Measurements from ENCODE around the gene AFF3.

DNA sequence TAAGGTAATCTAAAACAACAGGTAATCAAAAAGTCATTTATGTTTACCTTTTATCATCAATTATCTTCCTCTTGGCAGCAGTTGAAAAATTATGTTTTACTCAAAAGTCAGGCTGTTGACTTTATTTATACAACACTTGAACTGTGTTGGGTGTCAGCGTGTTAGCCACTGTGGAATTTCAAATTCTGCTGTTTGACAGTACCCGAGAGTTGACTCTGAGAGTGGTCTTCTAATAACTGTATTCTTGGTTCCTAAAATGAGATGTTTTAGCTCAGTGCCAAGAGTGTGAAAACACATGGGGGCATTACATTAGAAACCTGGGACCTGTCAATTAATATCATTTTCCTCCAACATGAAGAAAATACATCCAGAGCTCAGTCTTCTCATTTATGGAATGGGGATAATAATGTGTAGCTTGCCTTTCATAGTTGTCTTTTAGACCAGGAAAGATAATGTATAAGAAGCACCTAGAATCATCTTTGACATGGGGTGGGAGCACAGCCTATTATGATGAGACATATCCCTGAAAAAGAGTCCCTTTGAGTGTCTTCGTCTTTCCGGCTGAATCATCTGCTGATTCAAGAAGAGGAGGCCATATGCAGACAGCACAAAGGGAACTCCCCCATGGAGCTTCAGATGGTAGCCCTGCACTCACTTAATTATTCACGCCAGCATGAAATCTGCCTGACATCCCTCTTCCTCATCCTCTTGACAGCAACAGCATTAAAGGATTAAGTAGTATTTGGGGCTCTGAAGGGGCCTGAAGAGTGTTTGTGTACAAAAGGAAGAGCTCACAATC lies 89.1 kb downstream of the AFF3 start:
- TF ChIP-seq, protein P1, sequence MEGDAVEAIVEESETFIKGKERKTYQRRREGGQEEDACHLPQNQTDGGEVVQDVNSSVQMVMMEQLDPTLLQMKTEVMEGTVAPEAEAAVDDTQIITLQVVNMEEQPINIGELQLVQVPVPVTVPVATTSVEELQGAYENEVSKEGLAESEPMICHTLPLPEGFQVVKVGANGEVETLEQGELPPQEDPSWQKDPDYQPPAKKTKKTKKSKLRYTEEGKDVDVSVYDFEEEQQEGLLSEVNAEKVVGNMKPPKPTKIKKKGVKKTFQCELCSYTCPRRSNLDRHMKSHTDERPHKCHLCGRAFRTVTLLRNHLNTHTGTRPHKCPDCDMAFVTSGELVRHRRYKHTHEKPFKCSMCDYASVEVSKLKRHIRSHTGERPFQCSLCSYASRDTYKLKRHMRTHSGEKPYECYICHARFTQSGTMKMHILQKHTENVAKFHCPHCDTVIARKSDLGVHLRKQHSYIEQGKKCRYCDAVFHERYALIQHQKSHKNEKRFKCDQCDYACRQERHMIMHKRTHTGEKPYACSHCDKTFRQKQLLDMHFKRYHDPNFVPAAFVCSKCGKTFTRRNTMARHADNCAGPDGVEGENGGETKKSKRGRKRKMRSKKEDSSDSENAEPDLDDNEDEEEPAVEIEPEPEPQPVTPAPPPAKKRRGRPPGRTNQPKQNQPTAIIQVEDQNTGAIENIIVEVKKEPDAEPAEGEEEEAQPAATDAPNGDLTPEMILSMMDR (IDR thresholded peaks at IDR 0.05; ENCODE audit: poor library complexity) = no peak
- TF ChIP-seq EZH2 (IDR thresholded peaks at IDR 0.05; ENCODE audit: borderline replicate concordance) (no peak), EZH2phosphoT487 (IDR thresholded peaks at IDR 0.05; ENCODE audit: low read depth, severe bottlenecking, unreplicated experiment) (no peak)

Measured in hepatocyte (in vitro differentiated cells).